Psoas muscle (tissue), 8 donors: ENCODE measurements around the gene PPP1R15B. TPM values are rescaled to one million over a fixed set of nuclear protein-coding genes. Genes with fewer than 3 reads are reported as not detected.

Experiments
- ATAC-seq, 4 donors: fragments of 200-7000 bp; cut with Tn5 transposase; one replicate each; pipeline ENCODE4 v1.9.1; 2020; ENCODE audit warnings: moderate library complexity in 3 of 4, mild to moderate bottlenecking in 2 of 4
- DNase-seq, 2 donors: peaks; one replicate each; pipeline ENCODE4 v3.0.0-alpha.2; 2020
- H3K27ac ChIP-seq: fragments of 200-600 bp; one replicate; pipeline ENCODE4 v1.8.0; 2022
- H3K27me3 ChIP-seq, 3 donors: fragments of 200-600 bp in 1 of 3; one replicate each; pipeline versions ENCODE4 v1.6.1 to v1.8.0; 2013 to 2022; ENCODE audit warnings: low read length in 2 of 3, mild to moderate bottlenecking in 2 of 3, moderate library complexity in 1 of 3; ENCODE audit not compliant: insufficient read depth in 3 of 3
- H3K36me3 ChIP-seq, 2 donors: fragments of 200-600 bp in 1 of 2; one replicate each; pipeline versions ENCODE4 v1.6.1 to v1.8.0; 2013 to 2022; ENCODE audit warnings: low read depth in 1 of 2, mild to moderate bottlenecking in 1 of 2, moderate library complexity in 1 of 2; ENCODE audit not compliant: insufficient read depth in 1 of 2
- H3K4me1 ChIP-seq: fragments of 200-600 bp; one replicate; pipeline ENCODE4 v1.8.0; 2022
- H3K4me3 ChIP-seq: fragments of 200-600 bp; one replicate; pipeline ENCODE4 v1.8.0; 2022; ENCODE audit warnings: mild to moderate bottlenecking
- H3K9me3 ChIP-seq: fragments of 200-600 bp; one replicate; pipeline ENCODE4 v1.8.0; 2022
- CTCF ChIP-seq: fragments of 200-600 bp; IDR thresholded peaks from one replicate; pipeline ENCODE4 v1.8.0; 2022; ENCODE audit warnings: antibody characterized with exemption
- WGBS, 3 donors: extraction: QIAGEN DNeasy Blood & Tissue Kit; methylation state at CpG; one replicate each; pipeline versions ENCODE4 v1.1.6 to v1.1.7; 2013; 5-methylcytosine and 5-hydroxymethylcytosine counted together
- intact Hi-C, 2 donors: fragments of 100-400 bp; cut with DNase I; formaldehyde crosslinking; loops; one replicate each; pipeline versions ENCODE4 v1.11.0 to v1.14.2; 2022
- polyA plus RNA-seq, 3 donors: library from polyadenylated mRNA; stranded (reverse); fragments of 200-250 nt; gene quantifications; one replicate each; pipeline ENCODE4 v1.2.3, GENCODE V29; 2013
- total RNA-seq, 4 donors: library from RNA; stranded (reverse); fragmentation: NEBNext Ultra II Directional in 2 of 4; extraction: Animal tissue kit (Norgen Biotek cat#: 25700) in 2 of 4; gene quantifications; one replicate each; pipeline versions ENCODE4 v1.2.1 to v1.2.4, GENCODE V29; 2021 to 2023
- donor health status: healthy with polysubstance abuse.
- donor health status: DM: no; HTN: no; CAD: no; lungs with moderate emphysema.
- donor health status: Bipolar disorder and iron deficiency.
- donor health status: healthy.
- donor health status: DM: yes; HTN: yes; CAD: no.
- donor health status: DM: no; HTN: no; CAD: no.
- donor health status: DM: no; HTN: no; CAD: no.
- donor health status: DM: yes; HTN: yes; CAD: no.

The PPP1R15B gene
- total and polyA plus RNA-seq, 7 donors, result 12.2 to 35.2 (median 19.3) TPM

- Histone ChIP-seq H3K4me1 (peaks cover 33% of the 10 kb centered on the region), H3K9me3 (no peaks in the 10 kb centered on the region), H3K27ac (no peak overlapping the region), H3K4me3 (no peak overlapping the region), H3K36me3 (peaks cover 5 to 70% of the 10 kb centered on the region in 2 donors), H3K27me3 (no peaks in the 10 kb centered on the region)
- no peak for ATAC-seq
- DNase-seq, result no peak
- TF ChIP-seq CTCF, result no peak
- 77 to 90% (median 86%) methylated on average over 2 of the region's 2 CpGs for WGBS, 3 donors
- intact Hi-C loops, result no loop called here
These were observed 7.0 kb downstream of the PPP1R15B start for GRCh38 chr1:204404629-204405028.

- no peaks in the 10 kb centered on the region for H3K9me3 ChIP-seq
- no peak overlapping the region for H3K4me3 ChIP-seq
- H3K27me3 ChIP-seq, result no peaks in the 10 kb centered on the region
- H3K4me1 ChIP-seq, result peaks cover 28% of the 10 kb centered on the region
- intact Hi-C loops, result no loop called here
- WGBS, 3 donors, result 95 to 96% (median 95%) methylated on average over 4 of the region's 4 CpGs
- no peak for TF ChIP-seq CTCF
- ATAC-seq (no peak), DNase-seq (no peak)
- H3K36me3 ChIP-seq, result peaks cover 10 to 85% of the 10 kb centered on the region in 2 donors
- H3K27ac ChIP-seq, result no peak overlapping the region
These were observed 9.2 kb downstream of the PPP1R15B start for GRCh38 chr1:204402391-204402790.

- no peaks in the 10 kb centered on the region for H3K9me3 ChIP-seq
- no peak for ATAC-seq
- intact Hi-C loops, result no loop called here
- no peaks in the 10 kb centered on the region for H3K27me3 ChIP-seq
- 78 to 95% (median 92%) methylated on average over 3 of the region's 3 CpGs for WGBS, 3 donors
- H3K36me3 ChIP-seq, result peaks cover 10 to 91% of the 10 kb centered on the region in 2 donors
- no peak overlapping the region for H3K4me3 ChIP-seq
- peaks cover 24% of the 10 kb centered on the region for H3K4me1 ChIP-seq
- DNase-seq, result no peak
- no peak overlapping the region for H3K27ac ChIP-seq
- TF ChIP-seq CTCF, result no peak
These were observed 9.9 kb downstream of the PPP1R15B start for GRCh38 chr1:204401730-204402129.

GRCh38 chr1:204400882-204401510 is 10.6 kb downstream of the PPP1R15B start:
- no peak for TF ChIP-seq CTCF
- H3K27me3 ChIP-seq, result no peaks in the 10 kb centered on the region
- intact Hi-C loops, result no loop called here
- no peak overlapping the region for H3K27ac ChIP-seq
- peaks cover 10 to 84% of the 10 kb centered on the region in 2 donors for H3K36me3 ChIP-seq
- ATAC-seq, result no peak
- WGBS, 3 donors, result 75 to 86% (median 86%) methylated on average over 6 of the region's 6 CpGs
- H3K9me3 ChIP-seq, result no peaks in the 10 kb centered on the region
- no peak for DNase-seq
- no peak overlapping the region for H3K4me3 ChIP-seq
- peaks cover 17% of the 10 kb centered on the region for H3K4me1 ChIP-seq
